MM.1S (cell line): ENCODE measurements around the gene SFMBT1.

Source experiments
- EZH2 ChIP-seq: fragments of 300-600 bp; sonication (generic); optimal IDR thresholded peaks from 2 replicates; pipeline ENCODE3; 2017; ENCODE audit warnings: low read depth, mild to moderate bottlenecking, antibody characterized with exemption, low read length, mixed read lengths
- TF ChIP-seq, protein P1 (sequence below): fragments of 300-600 bp; sonication (generic); IDR thresholded peaks from 2 replicates; pipeline ENCODE4 v1.5.1; 2016; ENCODE audit warnings: antibody characterized with exemption, low read length, mixed read lengths

- TF ChIP-seq, protein P1, sequence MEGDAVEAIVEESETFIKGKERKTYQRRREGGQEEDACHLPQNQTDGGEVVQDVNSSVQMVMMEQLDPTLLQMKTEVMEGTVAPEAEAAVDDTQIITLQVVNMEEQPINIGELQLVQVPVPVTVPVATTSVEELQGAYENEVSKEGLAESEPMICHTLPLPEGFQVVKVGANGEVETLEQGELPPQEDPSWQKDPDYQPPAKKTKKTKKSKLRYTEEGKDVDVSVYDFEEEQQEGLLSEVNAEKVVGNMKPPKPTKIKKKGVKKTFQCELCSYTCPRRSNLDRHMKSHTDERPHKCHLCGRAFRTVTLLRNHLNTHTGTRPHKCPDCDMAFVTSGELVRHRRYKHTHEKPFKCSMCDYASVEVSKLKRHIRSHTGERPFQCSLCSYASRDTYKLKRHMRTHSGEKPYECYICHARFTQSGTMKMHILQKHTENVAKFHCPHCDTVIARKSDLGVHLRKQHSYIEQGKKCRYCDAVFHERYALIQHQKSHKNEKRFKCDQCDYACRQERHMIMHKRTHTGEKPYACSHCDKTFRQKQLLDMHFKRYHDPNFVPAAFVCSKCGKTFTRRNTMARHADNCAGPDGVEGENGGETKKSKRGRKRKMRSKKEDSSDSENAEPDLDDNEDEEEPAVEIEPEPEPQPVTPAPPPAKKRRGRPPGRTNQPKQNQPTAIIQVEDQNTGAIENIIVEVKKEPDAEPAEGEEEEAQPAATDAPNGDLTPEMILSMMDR: no peak
- no peak for TF ChIP-seq EZH2
Measured at GRCh38 chr3:53074761-53075742, 29.2 kb upstream of the SFMBT1 start.
